Measurements from ENCODE around the gene RGL3. TPM values are rescaled to one million over a fixed set of nuclear protein-coding genes. Genes with fewer than 3 reads are reported as not detected.

RGL3 gene
- total and polyA plus RNA-seq, 9 of the 15 experiments (the other 6 are each of a cell fraction or from before 2014, with no cell fraction given), result 0.12 to 0.61 (median 0.32) TPM; not detected in 4

DNA sequence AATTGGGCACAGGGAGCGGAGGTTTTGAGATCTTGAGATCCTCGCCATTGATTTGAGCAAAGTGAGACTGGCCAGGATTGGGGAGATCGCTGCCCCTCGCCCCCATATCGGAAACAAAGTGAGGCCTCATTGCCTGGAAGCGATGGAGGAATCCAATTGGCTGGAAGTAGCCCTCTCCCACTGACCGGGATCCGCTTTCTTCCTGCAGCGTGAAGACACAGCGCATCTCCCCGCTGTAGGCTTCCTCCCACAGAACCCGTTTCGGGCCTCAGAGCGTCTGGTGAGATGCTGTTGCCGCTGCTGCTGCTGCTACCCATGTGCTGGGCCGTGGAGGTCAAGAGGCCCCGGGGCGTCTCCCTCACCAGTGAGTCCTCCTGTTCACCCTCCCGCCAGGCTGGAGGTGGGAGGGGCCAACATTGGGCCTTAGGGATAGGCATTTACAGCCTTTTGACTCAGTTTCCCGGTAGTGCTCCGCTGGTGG lies 16.8 kb upstream of the RGL3 start (continued):
- TF ChIP-seq, protein P1, sequence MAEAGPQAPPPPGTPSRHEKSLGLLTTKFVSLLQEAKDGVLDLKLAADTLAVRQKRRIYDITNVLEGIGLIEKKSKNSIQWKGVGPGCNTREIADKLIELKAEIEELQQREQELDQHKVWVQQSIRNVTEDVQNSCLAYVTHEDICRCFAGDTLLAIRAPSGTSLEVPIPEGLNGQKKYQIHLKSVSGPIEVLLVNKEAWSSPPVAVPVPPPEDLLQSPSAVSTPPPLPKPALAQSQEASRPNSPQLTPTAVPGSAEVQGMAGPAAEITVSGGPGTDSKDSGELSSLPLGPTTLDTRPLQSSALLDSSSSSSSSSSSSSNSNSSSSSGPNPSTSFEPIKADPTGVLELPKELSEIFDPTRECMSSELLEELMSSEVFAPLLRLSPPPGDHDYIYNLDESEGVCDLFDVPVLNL (CRISPR knock-in tag; IDR thresholded peaks at IDR 0.05; ENCODE audit: low read depth), result no peak

GRCh38 chr19:11435057-11435832 lies 16.1 kb upstream of the RGL3 start, which contains the start of the genes ODAD3 and PRKCSH:
Gene ODAD3, minus strand, starts transcription at chr19:11435121. Its CDS starts 105 bp downstream, at chr19:11435016.
Gene PRKCSH, plus strand, starts transcription at chr19:11435635. Its CDS starts 483 bp downstream, at chr19:11436118.
- Histone ChIP-seq H3K9ac (ENCODE audit: insufficient read depth in 1 of 2, low read depth in 2 of 2, low read length in 2 of 2) (peak within 1 kb of the TSS; percentile 67 to 96), H3K79me2 (ENCODE audit: control insufficient read depth, insufficient read depth, low read length) (peaks cover 20% of the 10 kb centered on the region), H3K4me1 (replicated peaks in 1 of 2; ENCODE audit: control insufficient read depth in 2 of 2, insufficient read depth in 2 of 2, low read length in 2 of 2) (peaks cover 11 to 22% of the 10 kb centered on the region in 2 experiments; a peak in 4 of 5 replicates), H2AFZ (ENCODE audit: low read depth, low read length) (peak within 1 kb of the TSS; percentile 98), H3K9me3 (replicated peaks; ENCODE audit: control insufficient read depth, insufficient read depth, low read depth, low read length) (no peaks in the 10 kb centered on the region), H4K20me1 (replicated peaks; ENCODE audit: control insufficient read depth, insufficient read depth, low read length) (no peaks in the 10 kb centered on the region), H3K27ac (ENCODE audit: extremely low read depth, low read depth, low read length) (peak within 1 kb of the TSS; percentile 63), H3K4me3 (peak within 1 kb of the TSS; percentile 65), H3K36me3 (ENCODE audit: control insufficient read depth, insufficient read depth, low read length) (peaks cover 34% of the 10 kb centered on the region), H3K9me1 (ENCODE audit: control insufficient read depth, insufficient read depth, low read length) (peaks cover 5% of the 10 kb centered on the region), H3K27me3 (ENCODE audit: control insufficient read depth in 2 of 2, insufficient read depth in 2 of 2, low read length in 2 of 2) (no peaks in the 10 kb centered on the region), H3K4me2 (ENCODE audit: insufficient read depth, low read length) (peak within 1 kb of the TSS; percentile 92)
- CTCF ChIA-PET (ENCODE audit: low intra/inter-chr PET ratio), result interaction anchor here (0.7 kb wide), 1 partner anchor 204 kb away, joined by 3 read pairs; no protein-coding TSS in a partner anchor
- in situ Hi-C loops (cut with MboI) (loop anchor here (5.0 kb wide), 1 partner anchor 138 kb away; the partner anchor contains the start of gene TSPAN16), intact Hi-C loops (cut with micrococcal nuclease) (loop anchor here (1.0 to 2.0 kb wide), 2 partner anchors 51 to 60 kb away; partner anchors contain the start of genes EPOR and SWSAP1)
- WGBS (ENCODE audit: insufficient coverage, low coverage, missing lambda C conversion rate), result under 1% methylated on average over 49 of the region's 53 CpGs
- DNase-seq (ENCODE audit: extremely low read depth in 1 of 4, low spot score in 3 of 4) (peak; percentile 99), FAIRE-seq (peak; percentile 100), ATAC-seq (peak; percentile 99)
- POLR2A ChIA-PET, result interaction anchor here (0.5 to 1.4 kb wide), 12 partner anchors 17 to 505 kb away, joined by 3 to 6 read pairs (median 3); partner anchors contain the start of gene ELOF1
- BruUV-seq (replicated peaks), result no TSS peak
- TF ChIP-seq DDX20 (tag; IDR thresholded peaks at IDR 0.05; ENCODE audit: low read depth) (no peak), TBL1XR1 (IDR thresholded peaks at IDR 0.05; ENCODE audit: low read length in 2 of 2) (no peak), IRF9 (tag; IDR thresholded peaks at IDR 0.05) (no peak), ZNF311 (CRISPR knock-in tag; IDR thresholded peaks at IDR 0.05) (peak; percentile 28; the same call in 1 of the 2 replicates), CXXC5 (CRISPR knock-in tag; IDR thresholded peaks at IDR 0.05) (peak; percentile 95), POLR3G (IDR thresholded peaks at IDR 0.05; ENCODE audit: extremely low read depth, insufficient read length, insufficient replicate concordance) (no peak), CBX3 (IDR thresholded peaks at IDR 0.05; ENCODE audit: borderline replicate concordance in 1 of 2, low read length in 2 of 2) (peak in 1 of 2 experiments; percentile 54; a peak in 1 of 3 replicates), DNMT1 (IDR thresholded peaks at IDR 0.05) (no peak)
- TF ChIP-seq, protein P2, sequence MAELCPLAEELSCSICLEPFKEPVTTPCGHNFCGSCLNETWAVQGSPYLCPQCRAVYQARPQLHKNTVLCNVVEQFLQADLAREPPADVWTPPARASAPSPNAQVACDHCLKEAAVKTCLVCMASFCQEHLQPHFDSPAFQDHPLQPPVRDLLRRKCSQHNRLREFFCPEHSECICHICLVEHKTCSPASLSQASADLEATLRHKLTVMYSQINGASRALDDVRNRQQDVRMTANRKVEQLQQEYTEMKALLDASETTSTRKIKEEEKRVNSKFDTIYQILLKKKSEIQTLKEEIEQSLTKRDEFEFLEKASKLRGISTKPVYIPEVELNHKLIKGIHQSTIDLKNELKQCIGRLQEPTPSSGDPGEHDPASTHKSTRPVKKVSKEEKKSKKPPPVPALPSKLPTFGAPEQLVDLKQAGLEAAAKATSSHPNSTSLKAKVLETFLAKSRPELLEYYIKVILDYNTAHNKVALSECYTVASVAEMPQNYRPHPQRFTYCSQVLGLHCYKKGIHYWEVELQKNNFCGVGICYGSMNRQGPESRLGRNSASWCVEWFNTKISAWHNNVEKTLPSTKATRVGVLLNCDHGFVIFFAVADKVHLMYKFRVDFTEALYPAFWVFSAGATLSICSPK (IDR thresholded peaks at IDR 0.05; ENCODE audit: borderline replicate concordance), result 0 out of 2 replicates have a peak, but pooled peaks have one; percentile 58
